Type B pancreatic cell (in vitro differentiated cells): ENCODE data around the gene CCNYL1. TPM values are rescaled to one million over a fixed set of nuclear protein-coding genes. Genes with fewer than 3 reads are reported as not detected.
A peak's percentile ranks its signal among the peaks of the same experiment; 100 is the strongest.

Source experiments
- DNase-seq: peaks from one replicate; pipeline ENCODE4 v3.0.0; 2021; ENCODE audit warnings: mixed read lengths; ENCODE audit not compliant: unreplicated experiment; ENCODE audit errors: extremely low spot score
- H3K27ac Mint-ChIP-seq: 2 replicates; pipeline ENCODE4 v1.8.0; 2021; ENCODE audit warnings: mild to moderate bottlenecking, mixed read lengths
- H3K27me3 Mint-ChIP-seq: 2 replicates; pipeline ENCODE4 v1.8.0; 2021; ENCODE audit warnings: mixed read lengths
- H3K36me3 Mint-ChIP-seq: 2 replicates; pipeline ENCODE4 v1.8.0; 2021; ENCODE audit warnings: mixed read lengths
- H3K4me1 Mint-ChIP-seq: one replicate; pipeline ENCODE4 v1.8.0; 2021; ENCODE audit warnings: mixed read lengths; ENCODE audit not compliant: unreplicated experiment
- H3K4me3 Mint-ChIP-seq: 2 replicates; pipeline ENCODE4 v1.8.0; 2021; ENCODE audit warnings: mild to moderate bottlenecking, mixed read lengths
- H3K9me3 Mint-ChIP-seq: 2 replicates; pipeline ENCODE4 v1.8.0; 2021; ENCODE audit warnings: mixed read lengths
- total RNA-seq: library from RNA; stranded (reverse); gene quantifications from 2 replicates; pipeline ENCODE4 v1.2.1, GENCODE V29; 2021; ENCODE audit warnings: low replicate concordance
- TF ChIP-seq, protein P1 (sequence below): fragments of 200-600 bp; sonication (generic); conservative IDR thresholded peaks from 2 replicates; pipeline ENCODE4 v1.5.0; 2021; ENCODE audit warnings: antibody characterized with exemption, mild to moderate bottlenecking

Gene CCNYL1
- total RNA-seq, 1 donor from 2014 or later = 20.8 TPM

DNA sequence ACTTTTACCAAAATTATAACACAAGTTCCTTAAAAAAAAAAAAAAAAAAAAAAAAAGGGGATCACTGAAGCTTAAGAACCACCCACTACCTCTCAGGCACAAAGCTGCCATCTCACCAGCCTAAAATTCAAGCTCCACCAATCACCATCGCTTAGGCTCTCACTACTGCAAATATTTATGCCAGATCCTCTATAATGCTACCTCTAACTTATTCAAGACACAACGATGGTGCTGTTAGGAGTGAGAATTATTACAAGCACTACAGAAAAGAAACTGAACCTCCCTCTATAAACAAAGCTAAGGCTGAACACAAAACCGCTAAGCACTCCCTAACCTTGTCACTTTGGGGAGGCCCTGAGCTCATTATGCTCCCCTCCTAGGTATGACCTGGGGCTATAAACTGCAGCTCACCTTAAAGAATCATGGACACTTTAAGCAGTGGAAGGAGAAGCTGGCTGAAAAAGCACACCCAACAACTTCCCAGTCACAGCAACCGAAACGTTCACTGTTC lies 54.7 kb downstream of the CCNYL1 start:
- peaks cover 64% of the 10 kb centered on the region for H3K27me3 Mint-ChIP-seq

DNA sequence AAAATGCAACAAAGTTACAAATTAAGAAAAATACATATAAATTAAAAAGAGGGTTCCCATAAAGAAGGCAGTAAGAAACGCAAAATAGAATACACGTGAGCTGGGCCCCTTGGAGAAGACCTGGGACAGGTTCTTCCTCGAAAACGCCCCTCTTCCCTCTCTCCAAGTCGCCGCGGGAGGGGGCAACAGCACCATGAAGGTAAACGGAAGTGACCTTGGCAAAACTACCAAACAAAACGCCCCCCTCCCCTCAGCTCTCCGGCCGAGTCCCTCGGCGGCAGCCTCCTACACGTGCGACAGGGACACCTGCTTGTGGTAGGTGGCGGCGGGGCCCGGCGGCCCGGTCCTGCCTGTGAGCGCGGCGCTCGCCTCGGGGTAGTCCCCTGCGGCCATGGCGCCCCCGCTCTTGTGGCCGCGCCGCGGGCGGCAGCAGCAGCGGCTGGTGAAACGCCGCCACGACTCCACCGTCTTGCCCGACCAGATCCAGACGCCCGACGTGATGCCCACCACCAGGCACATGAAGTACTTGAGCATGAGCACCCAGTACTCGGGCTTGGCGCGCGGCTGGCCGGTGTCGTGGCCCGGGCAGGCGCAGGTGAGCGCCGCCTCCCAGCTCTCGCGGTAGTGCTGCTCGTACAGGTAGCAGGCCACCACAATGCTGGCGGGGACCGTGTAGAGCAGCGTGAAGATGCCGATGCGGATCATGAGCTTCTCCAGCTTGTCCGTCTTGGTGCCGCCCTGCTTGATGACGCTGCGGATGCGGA lies 55.4 kb downstream of the CCNYL1 start:
- no peak for DNase-seq
- Mint-ChIP-seq H3K36me3 (no peaks in the 10 kb centered on the region), H3K9me3 (no peaks in the 10 kb centered on the region), H3K4me1 (peaks cover 25% of the 10 kb centered on the region), H3K27me3 (peaks cover 65% of the 10 kb centered on the region), H3K4me3 (peak overlapping the region; percentile 93), H3K27ac (peak overlapping the region; percentile 77)
- TF ChIP-seq, protein P1, sequence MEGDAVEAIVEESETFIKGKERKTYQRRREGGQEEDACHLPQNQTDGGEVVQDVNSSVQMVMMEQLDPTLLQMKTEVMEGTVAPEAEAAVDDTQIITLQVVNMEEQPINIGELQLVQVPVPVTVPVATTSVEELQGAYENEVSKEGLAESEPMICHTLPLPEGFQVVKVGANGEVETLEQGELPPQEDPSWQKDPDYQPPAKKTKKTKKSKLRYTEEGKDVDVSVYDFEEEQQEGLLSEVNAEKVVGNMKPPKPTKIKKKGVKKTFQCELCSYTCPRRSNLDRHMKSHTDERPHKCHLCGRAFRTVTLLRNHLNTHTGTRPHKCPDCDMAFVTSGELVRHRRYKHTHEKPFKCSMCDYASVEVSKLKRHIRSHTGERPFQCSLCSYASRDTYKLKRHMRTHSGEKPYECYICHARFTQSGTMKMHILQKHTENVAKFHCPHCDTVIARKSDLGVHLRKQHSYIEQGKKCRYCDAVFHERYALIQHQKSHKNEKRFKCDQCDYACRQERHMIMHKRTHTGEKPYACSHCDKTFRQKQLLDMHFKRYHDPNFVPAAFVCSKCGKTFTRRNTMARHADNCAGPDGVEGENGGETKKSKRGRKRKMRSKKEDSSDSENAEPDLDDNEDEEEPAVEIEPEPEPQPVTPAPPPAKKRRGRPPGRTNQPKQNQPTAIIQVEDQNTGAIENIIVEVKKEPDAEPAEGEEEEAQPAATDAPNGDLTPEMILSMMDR = no peak

More for the DNA sequence above, 54.7 kb downstream of the CCNYL1 start:
- TF ChIP-seq, protein P1 = no peak
- H3K27ac Mint-ChIP-seq = peak overlapping the region; percentile 28
- no peak for DNase-seq
- peak overlapping the region; percentile 58 for H3K4me3 Mint-ChIP-seq
- peaks cover 25% of the 10 kb centered on the region for H3K4me1 Mint-ChIP-seq
- H3K9me3 Mint-ChIP-seq = no peaks in the 10 kb centered on the region
- no peaks in the 10 kb centered on the region for H3K36me3 Mint-ChIP-seq

DNA sequence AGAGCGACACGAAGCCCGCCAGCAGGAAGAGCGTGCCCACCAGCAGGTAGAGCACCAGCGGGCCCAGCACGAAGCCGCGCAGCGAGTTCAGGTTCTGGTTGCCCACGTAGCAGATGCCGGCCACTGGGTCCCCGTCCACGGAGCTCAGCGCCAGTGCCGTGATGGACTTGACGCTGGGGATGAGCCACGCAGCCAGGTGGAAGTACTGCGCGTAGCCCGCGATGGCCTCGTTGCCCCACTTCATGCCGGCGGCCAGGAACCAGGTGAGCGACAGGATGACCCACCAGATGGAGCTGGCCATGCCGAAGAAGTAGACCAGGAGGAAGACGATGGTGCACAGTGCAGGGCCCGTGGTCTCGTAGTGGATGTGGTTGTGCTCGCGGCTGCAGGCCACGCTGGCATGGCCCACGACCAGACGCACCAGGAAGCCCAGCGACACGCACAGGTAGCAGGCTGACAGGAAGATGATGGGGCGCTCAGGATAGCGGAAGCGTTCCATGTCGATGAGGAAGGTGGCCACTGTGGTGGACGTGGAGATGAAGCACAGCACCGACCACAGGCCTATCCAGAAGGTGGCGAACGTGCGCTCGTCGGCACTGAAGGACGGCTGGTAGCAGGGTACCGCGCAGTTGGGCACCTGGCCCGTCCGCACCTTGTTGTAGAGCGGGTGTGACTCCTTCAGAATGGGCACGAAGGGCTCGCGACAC lies 56.2 kb downstream of the CCNYL1 start:
- Mint-ChIP-seq H3K36me3 (no peaks in the 10 kb centered on the region), H3K27ac (peak overlapping the region; percentile 77)
- no peak for DNase-seq

DNA sequence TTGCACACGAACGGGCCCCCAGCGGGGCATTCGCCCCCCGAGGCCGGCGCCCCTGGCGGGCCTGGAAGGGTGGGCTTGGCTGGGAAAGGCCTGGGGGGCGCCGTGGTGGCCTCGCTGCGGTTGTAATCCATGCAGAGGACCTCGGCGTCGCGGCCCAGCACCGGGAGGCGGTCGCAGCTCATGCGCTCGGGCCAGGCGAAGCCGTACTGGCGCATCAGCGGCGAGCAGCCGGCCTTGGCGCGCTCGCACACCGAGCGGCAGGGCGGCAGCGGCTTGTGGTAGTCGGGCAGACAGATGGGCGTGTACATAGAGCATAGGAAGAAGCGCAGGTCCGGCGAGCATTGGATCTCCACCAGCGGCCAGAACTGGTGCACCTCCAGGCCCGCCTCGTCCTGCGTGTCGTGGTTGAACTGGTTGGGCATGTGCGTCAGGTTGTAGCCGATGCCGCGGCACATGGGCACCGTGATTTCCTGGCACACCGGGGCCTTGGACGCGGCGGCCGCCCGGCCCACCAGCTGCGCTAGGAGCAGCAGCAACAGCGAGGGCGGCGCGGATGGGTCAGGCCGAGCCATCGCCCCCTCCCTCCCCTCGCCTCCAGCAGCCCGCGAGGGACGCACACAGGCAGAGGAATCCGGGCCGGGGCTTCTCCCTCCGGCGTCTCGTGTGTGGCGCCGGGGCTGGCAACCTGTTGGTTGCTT lies 56.9 kb downstream of the CCNYL1 start:
- Mint-ChIP-seq H3K9me3 (no peaks in the 10 kb centered on the region), H3K27me3 (peaks cover 63% of the 10 kb centered on the region), H3K36me3 (no peaks in the 10 kb centered on the region), H3K4me3 (peak overlapping the region; percentile 93), H3K27ac (peak overlapping the region; percentile 78), H3K4me1 (peaks cover 22% of the 10 kb centered on the region)
- peak; percentile 71 for DNase-seq
- TF ChIP-seq, protein P1 = peak; percentile 12

More for the DNA sequence above, 56.2 kb downstream of the CCNYL1 start:
- H3K4me3 Mint-ChIP-seq = peak overlapping the region; percentile 93
- TF ChIP-seq, protein P1 = peak; percentile 55
- peaks cover 25% of the 10 kb centered on the region for H3K4me1 Mint-ChIP-seq
- H3K27me3 Mint-ChIP-seq = peaks cover 66% of the 10 kb centered on the region
- H3K9me3 Mint-ChIP-seq = no peaks in the 10 kb centered on the region

DNA sequence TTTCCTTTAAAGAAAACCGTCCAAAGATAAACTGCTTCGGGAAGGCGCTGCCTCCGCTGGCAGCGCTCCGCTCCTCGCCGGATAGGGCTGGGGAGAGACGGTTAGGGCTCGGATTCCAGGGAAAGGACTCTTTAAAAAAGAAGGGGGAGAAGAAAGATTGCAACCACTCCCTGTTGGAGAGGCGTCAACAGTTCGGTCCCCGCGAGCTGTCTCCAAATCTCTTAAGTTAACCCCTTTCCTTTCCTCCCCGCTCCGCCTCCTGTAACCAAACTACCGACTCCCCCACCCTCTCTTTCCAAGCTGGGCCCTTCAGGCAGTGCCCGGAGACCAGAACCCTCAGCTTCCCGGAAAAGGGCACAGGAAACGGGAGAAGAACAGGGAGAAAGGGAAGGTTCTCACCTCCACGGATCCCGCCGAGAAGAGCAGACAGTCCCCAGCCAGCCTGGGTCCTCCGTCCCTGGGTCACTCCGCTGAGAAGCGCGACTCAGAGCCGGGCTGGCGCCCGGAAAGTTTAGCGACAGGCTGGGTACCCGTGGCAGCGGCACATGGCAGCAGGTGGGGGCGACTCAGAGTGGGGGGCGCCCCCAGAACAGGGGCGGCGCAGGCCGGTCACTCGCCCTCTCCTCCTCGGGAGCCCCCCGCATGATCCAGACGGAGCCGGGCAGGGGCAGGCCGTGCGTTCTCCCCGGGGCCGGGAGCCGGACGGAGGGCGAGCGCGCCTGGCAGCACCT lies 57.6 kb downstream of the CCNYL1 start:
- Mint-ChIP-seq H3K27me3 (peaks cover 57% of the 10 kb centered on the region), H3K27ac (peak overlapping the region; percentile 78), H3K4me3 (peak overlapping the region; percentile 93), H3K4me1 (peaks cover 18% of the 10 kb centered on the region), H3K9me3 (no peaks in the 10 kb centered on the region), H3K36me3 (no peaks in the 10 kb centered on the region)
- TF ChIP-seq, protein P1 = no peak
- no peak for DNase-seq
